HFF-Myc (cell line): ENCODE data around the gene TRAF3.

Source experiments
- DNase-seq: peaks from one replicate; pipeline ENCODE4 v3.0.0-alpha.2; 2011; ENCODE audit warnings: low read depth; ENCODE audit errors: extremely low read depth
- H3K4me3 ChIP-seq: replicated peaks from 2 replicates; pipeline ENCODE4 v1.5.1; 2011; ENCODE audit warnings: low read depth, mild to moderate bottlenecking, control low read depth, low read length
- CTCF ChIP-seq: IDR thresholded peaks from 2 replicates; pipeline ENCODE4 v1.5.1; 2012; ENCODE audit warnings: mild to moderate bottlenecking, low read depth, low read length, control low read depth; ENCODE audit errors: missing control alignments

Gene TRAF3

DNA sequence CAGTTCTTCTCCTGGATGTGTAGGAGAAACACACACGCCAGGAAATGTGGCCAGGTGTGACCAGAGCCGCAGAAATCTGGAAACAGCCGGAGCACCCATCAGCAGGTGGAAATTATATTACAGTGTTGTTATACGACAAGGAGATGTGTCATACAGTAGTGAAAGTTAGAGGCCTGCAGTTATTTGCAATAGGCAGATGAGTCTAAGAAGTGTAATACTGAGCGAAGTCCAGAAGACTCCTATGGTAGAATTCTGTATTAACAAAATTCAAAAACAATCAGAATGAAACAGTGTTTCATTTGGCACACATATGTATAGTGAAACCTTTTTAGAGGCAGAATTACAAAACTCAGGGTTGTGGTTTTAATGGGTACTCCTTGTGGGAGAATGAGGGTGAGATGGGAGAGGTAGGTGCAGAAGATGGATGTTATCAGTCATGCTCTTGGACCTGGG, 105.9 kb downstream of the TRAF3 start:
- H3K4me3 ChIP-seq: no peak overlapping the region
- TF ChIP-seq CTCF: no peak
- no peak for DNase-seq

GRCh38 chr14:102883554-102883953, 106.3 kb downstream of the TRAF3 start:
- TF ChIP-seq CTCF: no peak
- DNase-seq: no peak
- no peak overlapping the region for H3K4me3 ChIP-seq

DNA sequence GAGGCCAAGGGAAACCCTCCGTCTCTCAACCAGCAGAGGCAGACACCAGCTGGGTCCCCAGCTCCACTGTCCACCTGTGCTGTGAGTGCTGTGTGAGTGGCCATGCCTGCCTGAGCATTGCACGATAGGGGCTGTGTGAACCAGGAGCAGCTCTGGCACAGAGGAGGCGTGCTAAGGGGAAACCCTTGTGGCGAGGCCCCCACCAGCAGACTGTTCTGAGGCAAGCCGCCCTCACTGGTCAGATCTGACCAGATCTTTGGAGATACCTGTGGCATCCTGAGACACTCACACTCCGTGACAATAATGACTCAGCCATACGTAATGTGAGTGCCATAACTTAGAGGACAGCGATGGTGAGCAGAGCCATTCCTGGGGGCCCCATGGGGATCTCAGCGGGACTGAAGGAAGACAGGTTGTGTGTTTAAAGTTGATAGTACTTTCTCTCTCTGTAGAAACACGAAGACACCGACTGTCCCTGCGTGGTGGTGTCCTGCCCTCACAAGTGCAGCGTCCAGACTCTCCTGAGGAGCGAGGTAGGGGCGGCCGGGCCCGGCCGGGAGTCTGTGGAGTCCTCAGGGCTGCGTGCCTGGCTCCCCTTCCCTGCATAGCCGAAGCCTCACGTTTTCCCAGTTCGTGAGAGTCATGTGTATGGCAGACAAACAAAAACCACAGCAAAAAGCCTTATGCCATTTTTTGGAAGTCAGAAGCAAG, 108.6 kb downstream of the TRAF3 start:
- no peak overlapping the region for H3K4me3 ChIP-seq
- no peak for TF ChIP-seq CTCF
- DNase-seq: no peak

DNA sequence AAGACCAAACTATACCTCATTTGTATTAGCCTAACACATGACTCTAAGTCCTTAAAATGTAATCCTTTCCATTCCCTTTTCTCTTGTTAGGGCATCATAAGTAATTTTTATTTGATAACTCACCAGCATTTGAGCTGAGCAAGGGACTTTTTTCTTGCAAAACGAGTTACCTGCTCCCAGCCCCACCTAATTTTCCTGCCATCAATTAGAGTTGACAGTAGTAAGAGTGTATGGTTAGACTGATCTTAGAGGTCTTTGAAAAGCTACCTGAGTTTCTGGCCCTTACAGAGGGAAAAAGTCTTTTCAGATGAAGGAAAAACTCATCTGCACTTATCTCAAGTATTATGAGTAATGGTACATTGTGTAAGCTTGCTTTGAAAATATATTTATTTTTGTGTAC, 111.5 kb downstream of the TRAF3 start:
- no peak for TF ChIP-seq CTCF
- H3K4me3 ChIP-seq: no peak overlapping the region
- DNase-seq: no peak

DNA sequence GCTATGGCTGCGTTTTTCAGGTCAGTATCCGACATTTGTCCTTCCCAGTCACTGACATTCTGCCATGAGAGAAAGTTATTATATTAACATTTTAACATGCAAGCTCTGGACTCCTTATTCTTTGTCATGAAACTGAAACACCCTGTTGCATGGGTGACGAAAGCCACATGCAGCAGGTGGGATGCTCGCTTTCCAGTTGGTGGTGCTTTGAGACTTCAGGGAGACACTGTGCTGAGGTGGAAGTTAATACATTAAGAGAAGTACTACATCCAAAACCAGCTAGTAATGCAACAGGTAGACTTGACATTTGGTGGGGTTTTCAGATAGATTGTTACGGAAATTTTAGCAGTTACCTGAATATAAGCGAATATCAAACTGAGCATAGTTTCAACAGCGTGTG, 112.4 kb downstream of the TRAF3 start:
- no peak overlapping the region for H3K4me3 ChIP-seq
- no peak for TF ChIP-seq CTCF
- DNase-seq: no peak

GRCh38 chr14:102891111-102891510, 113.9 kb downstream of the TRAF3 start:
- TF ChIP-seq CTCF: no peak
- DNase-seq: no peak
- no peak overlapping the region for H3K4me3 ChIP-seq

DNA sequence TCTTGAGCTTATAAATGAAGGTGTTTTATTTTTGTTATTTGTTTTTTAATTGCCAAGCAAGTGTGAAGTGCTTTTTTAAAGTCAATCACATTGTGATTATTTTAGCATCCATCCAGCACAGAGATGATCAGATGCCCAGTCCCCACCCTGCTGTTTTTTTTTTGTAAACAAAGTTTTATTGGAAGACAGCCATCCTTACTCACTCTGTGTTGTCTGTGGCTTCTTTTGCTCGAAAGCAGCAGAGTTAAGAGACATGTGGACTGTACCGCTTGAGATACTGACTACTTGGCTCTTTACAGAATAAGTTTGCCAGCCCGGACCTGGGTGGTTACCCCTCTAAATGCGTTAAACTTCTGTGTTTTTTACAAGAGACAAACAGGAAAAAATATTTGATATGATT, 114.3 kb downstream of the TRAF3 start:
- H3K4me3 ChIP-seq: no peak overlapping the region
- no peak for TF ChIP-seq CTCF
- DNase-seq: peak; percentile 22
